ENCODE measurements around the gene ASAP3.
"Not testable (repeated sequence)": the region's sequence is repeated elsewhere in the genome, so short reads cannot be mapped to it uniquely, and the experiment has no call there.

The ASAP3 gene

GRCh38 chr1:23496490-23497181 lies 12.7 kb upstream of the ASAP3 start:
- H3K4me1 Mint-ChIP-seq (ENCODE audit: low read depth) = peaks cover 3% of the 10 kb centered on the region
- H3K36me3 Mint-ChIP-seq (ENCODE audit: low read depth) = no peaks in the 10 kb centered on the region
- no peaks in the 10 kb centered on the region for H3K9me3 Mint-ChIP-seq
- H3K27me3 Mint-ChIP-seq (ENCODE audit: low read depth) = peaks cover 16% of the 10 kb centered on the region
- no peak for DNase-seq (ENCODE audit: low spot score)
- H3K27ac Mint-ChIP-seq = no peak overlapping the region
- no peak overlapping the region for H3K4me3 Mint-ChIP-seq

GRCh38 chr1:23494836-23495235 lies 10.9 kb upstream of the ASAP3 start:
- DNase-seq (ENCODE audit: low spot score); H3K4me1 Mint-ChIP-seq (ENCODE audit: low read depth); H3K27ac Mint-ChIP-seq; H3K4me3 Mint-ChIP-seq; H3K9me3 Mint-ChIP-seq; H3K36me3 Mint-ChIP-seq (ENCODE audit: low read depth): not testable (repeated sequence)
- peaks cover 27% of the 10 kb centered on the region for H3K27me3 Mint-ChIP-seq (ENCODE audit: low read depth)

- not testable (repeated sequence) for H3K4me3 Mint-ChIP-seq; DNase-seq (ENCODE audit: low spot score); H3K9me3 Mint-ChIP-seq; H3K27ac Mint-ChIP-seq; H3K36me3 Mint-ChIP-seq (ENCODE audit: low read depth); H3K4me1 Mint-ChIP-seq (ENCODE audit: low read depth)
- peaks cover 37% of the 10 kb centered on the region for H3K27me3 Mint-ChIP-seq (ENCODE audit: low read depth)
Observed at GRCh38 chr1:23492776-23493175, 8.8 kb upstream of the ASAP3 start.

- Mint-ChIP-seq H3K27ac (no peak overlapping the region), H3K4me3 (no peak overlapping the region), H3K4me1 (ENCODE audit: low read depth) (no peaks in the 10 kb centered on the region), H3K27me3 (ENCODE audit: low read depth) (peaks cover 39% of the 10 kb centered on the region), H3K36me3 (ENCODE audit: low read depth) (no peaks in the 10 kb centered on the region), H3K9me3 (no peaks in the 10 kb centered on the region)
- DNase-seq (ENCODE audit: low spot score) = no peak
Observed at GRCh38 chr1:23492132-23492720, 8.2 kb upstream of the ASAP3 start.

- no peaks in the 10 kb centered on the region for H3K9me3 Mint-ChIP-seq
- no peak overlapping the region for H3K4me3 Mint-ChIP-seq
- H3K36me3 Mint-ChIP-seq (ENCODE audit: low read depth) = no peaks in the 10 kb centered on the region
- peaks cover 3% of the 10 kb centered on the region for H3K4me1 Mint-ChIP-seq (ENCODE audit: low read depth)
- H3K27ac Mint-ChIP-seq = no peak overlapping the region
- peaks cover 51% of the 10 kb centered on the region for H3K27me3 Mint-ChIP-seq (ENCODE audit: low read depth)
- no peak for DNase-seq (ENCODE audit: low spot score)
Observed at GRCh38 chr1:23489842-23490241, 5.9 kb upstream of the ASAP3 start.

GRCh38 chr1:23485002-23485332 lies 988 bp upstream of the ASAP3 start:
- no peak for DNase-seq (ENCODE audit: low spot score)
- Mint-ChIP-seq H3K27me3 (ENCODE audit: low read depth) (peaks cover 69% of the 10 kb centered on the region), H3K4me1 (ENCODE audit: low read depth) (peaks cover 16% of the 10 kb centered on the region), H3K36me3 (ENCODE audit: low read depth) (no peaks in the 10 kb centered on the region), H3K4me3 (peak overlapping the region; percentile 91), H3K27ac (no peak overlapping the region), H3K9me3 (no peaks in the 10 kb centered on the region)

GRCh38 chr1:23484253-23485001 lies 448 bp upstream of the ASAP3 start:
- Mint-ChIP-seq H3K27me3 (ENCODE audit: low read depth) (peaks cover 67% of the 10 kb centered on the region), H3K36me3 (ENCODE audit: low read depth) (no peaks in the 10 kb centered on the region), H3K27ac (peak overlapping the region; percentile 87), H3K4me3 (peak overlapping the region; percentile 91), H3K4me1 (ENCODE audit: low read depth) (peaks cover 16% of the 10 kb centered on the region), H3K9me3 (no peaks in the 10 kb centered on the region)
- DNase-seq (ENCODE audit: low spot score) = peak; percentile 80

GRCh38 chr1:23481904-23482303 lies 2.1 kb downstream of the ASAP3 start:
- Mint-ChIP-seq H3K36me3 (ENCODE audit: low read depth) (no peaks in the 10 kb centered on the region), H3K27me3 (ENCODE audit: low read depth) (peaks cover 59% of the 10 kb centered on the region), H3K4me3 (no peak overlapping the region), H3K4me1 (ENCODE audit: low read depth) (peaks cover 16% of the 10 kb centered on the region), H3K9me3 (no peaks in the 10 kb centered on the region), H3K27ac (no peak overlapping the region)
- no peak for DNase-seq (ENCODE audit: low spot score)

- Mint-ChIP-seq H3K4me1 (ENCODE audit: low read depth) (peaks cover 16% of the 10 kb centered on the region), H3K27me3 (ENCODE audit: low read depth) (peaks cover 56% of the 10 kb centered on the region), H3K9me3 (no peaks in the 10 kb centered on the region), H3K4me3 (no peak overlapping the region), H3K36me3 (ENCODE audit: low read depth) (no peaks in the 10 kb centered on the region), H3K27ac (no peak overlapping the region)
- no peak for DNase-seq (ENCODE audit: low spot score)
Observed at GRCh38 chr1:23481026-23481597, 2.9 kb downstream of the ASAP3 start.

GRCh38 chr1:23480187-23481025 lies 3.6 kb downstream of the ASAP3 start:
- Mint-ChIP-seq H3K27ac (no peak overlapping the region), H3K9me3 (no peaks in the 10 kb centered on the region), H3K27me3 (ENCODE audit: low read depth) (peaks cover 51% of the 10 kb centered on the region), H3K4me1 (ENCODE audit: low read depth) (peaks cover 16% of the 10 kb centered on the region), H3K36me3 (ENCODE audit: low read depth) (no peaks in the 10 kb centered on the region), H3K4me3 (no peak overlapping the region)
- DNase-seq (ENCODE audit: low spot score) = no peak

GRCh38 chr1:23479666-23479941 lies 4.4 kb downstream of the ASAP3 start:
- Mint-ChIP-seq H3K27me3 (ENCODE audit: low read depth) (peaks cover 43% of the 10 kb centered on the region), H3K4me3 (no peak overlapping the region), H3K27ac (no peak overlapping the region), H3K9me3 (no peaks in the 10 kb centered on the region), H3K4me1 (ENCODE audit: low read depth) (peaks cover 11% of the 10 kb centered on the region), H3K36me3 (ENCODE audit: low read depth) (no peaks in the 10 kb centered on the region)
- no peak for DNase-seq (ENCODE audit: low spot score)

- Mint-ChIP-seq H3K4me3 (no peak overlapping the region), H3K9me3 (no peaks in the 10 kb centered on the region), H3K27ac (no peak overlapping the region), H3K36me3 (ENCODE audit: low read depth) (no peaks in the 10 kb centered on the region), H3K27me3 (ENCODE audit: low read depth) (peaks cover 40% of the 10 kb centered on the region), H3K4me1 (ENCODE audit: low read depth) (peaks cover 10% of the 10 kb centered on the region)
- DNase-seq (ENCODE audit: low spot score) = no peak
Observed at GRCh38 chr1:23478896-23479665, 4.9 kb downstream of the ASAP3 start.

GRCh38 chr1:23477359-23478144 lies 6.4 kb downstream of the ASAP3 start:
- peaks cover 30% of the 10 kb centered on the region for H3K27me3 Mint-ChIP-seq (ENCODE audit: low read depth)
- no peaks in the 10 kb centered on the region for H3K9me3 Mint-ChIP-seq
- peaks cover 2% of the 10 kb centered on the region for H3K4me1 Mint-ChIP-seq (ENCODE audit: low read depth)
- no peaks in the 10 kb centered on the region for H3K36me3 Mint-ChIP-seq (ENCODE audit: low read depth)
- no peak overlapping the region for H3K27ac Mint-ChIP-seq
- no peak for DNase-seq (ENCODE audit: low spot score)
- H3K4me3 Mint-ChIP-seq = no peak overlapping the region
